Hepatocyte (in vitro differentiated cells): ENCODE results near the gene NR2E1. TPM values are rescaled to one million over a fixed set of nuclear protein-coding genes. Genes with fewer than 3 reads are reported as not detected.
A peak's percentile ranks its signal among the peaks of the same experiment; 100 is the strongest.

Source experiments
- DNase-seq: peaks from one replicate; pipeline ENCODE4 v3.0.0-alpha.2; 2016; ENCODE audit warnings: low spot score
- H2AFZ ChIP-seq: fragments of 200-600 bp; sonication (generic); 2 replicates; pipeline ENCODE4 v1.6.0; 2016; ENCODE audit warnings: antibody characterized with exemption, mild to moderate bottlenecking
- H3K27ac ChIP-seq: fragments of 200-600 bp; sonication (generic); 2 replicates; pipeline ENCODE4 v1.5.1; 2016; ENCODE audit warnings: mild to moderate bottlenecking
- H3K27me3 ChIP-seq: fragments of 200-600 bp; sonication (generic); 2 replicates; pipeline ENCODE4 v1.6.1; 2016
- H3K36me3 ChIP-seq: fragments of 200-600 bp; sonication (generic); replicated peaks from 2 replicates; pipeline ENCODE4 v1.5.1; 2016; ENCODE audit warnings: low read depth; ENCODE audit not compliant: insufficient read depth
- H3K4me1 ChIP-seq: fragments of 200-600 bp; sonication (generic); 2 replicates; pipeline ENCODE4 v1.5.1; 2016; ENCODE audit warnings: mild to moderate bottlenecking, moderate library complexity; ENCODE audit not compliant: insufficient read depth
- H3K4me2 ChIP-seq: fragments of 200-600 bp; sonication (generic); 2 replicates; pipeline ENCODE4 v1.6.0; 2016
- H3K4me3 ChIP-seq: fragments of 200-600 bp; sonication (generic); 2 replicates; pipeline ENCODE4 v1.5.1; 2016; ENCODE audit warnings: mild to moderate bottlenecking
- H3K79me2 ChIP-seq: fragments of 200-600 bp; sonication (generic); 2 replicates; pipeline ENCODE4 v1.6.0; 2017; ENCODE audit warnings: mild to moderate bottlenecking
- H3K9me2 ChIP-seq: fragments of 200-600 bp; sonication (generic); replicated peaks from 2 replicates; pipeline ENCODE4 v1.6.0; 2017; ENCODE audit warnings: mild to moderate bottlenecking; ENCODE audit not compliant: insufficient read depth
- H3K9me3 ChIP-seq: fragments of 200-600 bp; sonication (generic); 2 replicates; pipeline ENCODE4 v1.5.1; 2016; ENCODE audit warnings: low read depth, mild to moderate bottlenecking
- H4K20me1 ChIP-seq: fragments of 200-600 bp; sonication (generic); 2 replicates; pipeline ENCODE4 v1.6.0; 2016; ENCODE audit warnings: mild to moderate bottlenecking; ENCODE audit not compliant: insufficient read depth, poor library complexity, severe bottlenecking
- CTCF ChIP-seq: fragments of 200-600 bp; sonication (generic); IDR thresholded peaks from 2 replicates; pipeline ENCODE4 v1.5.1; 2016; ENCODE audit warnings: antibody characterized with exemption, mild to moderate bottlenecking; ENCODE audit not compliant: poor library complexity
- EZH2 ChIP-seq: fragments of 200-600 bp; sonication (generic); IDR thresholded peaks from 2 replicates; pipeline ENCODE4 v1.6.1; 2016; ENCODE audit warnings: antibody characterized with exemption, mild to moderate bottlenecking, borderline replicate concordance
- EZH2phosphoT487 ChIP-seq: fragments of 200-600 bp; sonication (generic); IDR thresholded peaks from one replicate; pipeline ENCODE4 v1.6.1; 2018; ENCODE audit warnings: antibody characterized with exemption, mild to moderate bottlenecking, low read depth, moderate library complexity; ENCODE audit not compliant: unreplicated experiment, severe bottlenecking
- WGBS: methylation state at CpG from one replicate; pipeline ENCODE4 v1.1.6; 2016; ENCODE audit warnings: low lambda C conversion rate; ENCODE audit errors: missing lambda C conversion rate; 5-methylcytosine and 5-hydroxymethylcytosine counted together
- polyA plus RNA-seq: library from polyadenylated mRNA; unstranded; fragments of >200 nt; fragmentation: Nextera tagmentation; extraction: Ambion mirVana; gene quantifications from 2 replicates; pipeline ENCODE4 v1.2.1, GENCODE V29; 2016
- total RNA-seq: library from RNA; depleted of rRNA; stranded (reverse); fragments of >200 nt; gene quantifications from 2 replicates; pipeline ENCODE4 v1.2.3, GENCODE V29; 2014

The NR2E1 gene
- total and polyA plus RNA-seq, 2 experiments from 2014 or later = not detected

GRCh38 chr6:108134213-108134970 is 31.4 kb upstream of the NR2E1 start:
- no peak overlapping the region for H3K4me3 ChIP-seq

GRCh38 chr6:108142240-108142639 is 23.6 kb upstream of the NR2E1 start:
- no peak overlapping the region for H3K4me3 ChIP-seq
- H3K27ac ChIP-seq = no peak overlapping the region
- TF ChIP-seq EZH2 = no peak
- no peak for TF ChIP-seq CTCF
- TF ChIP-seq EZH2phosphoT487 = no peak
- H4K20me1 ChIP-seq = no peaks in the 10 kb centered on the region
- peaks cover 9% of the 10 kb centered on the region for H3K27me3 ChIP-seq
- no peak for DNase-seq
- no peaks in the 10 kb centered on the region for H3K79me2 ChIP-seq
- 93% methylated on average over 1 of the region's 1 CpG for WGBS
- no peaks in the 10 kb centered on the region for H3K4me1 ChIP-seq
- H3K4me2 ChIP-seq = no peak overlapping the region
- H3K9me2 ChIP-seq = no peaks in the 10 kb centered on the region
- H3K36me3 ChIP-seq = no peaks in the 10 kb centered on the region
- H3K9me3 ChIP-seq = no peaks in the 10 kb centered on the region
- H2AFZ ChIP-seq = no peak overlapping the region

More at GRCh38 chr6:108134213-108134970, 31.4 kb upstream of the NR2E1 start:
- H3K27ac ChIP-seq = peak overlapping the region; percentile 89
- peaks cover 19% of the 10 kb centered on the region for H3K4me1 ChIP-seq
- 17% methylated on average over 18 of the region's 18 CpGs for WGBS
- peak overlapping the region; percentile 86 for H3K4me2 ChIP-seq
- no peaks in the 10 kb centered on the region for H4K20me1 ChIP-seq
- H3K9me2 ChIP-seq = no peaks in the 10 kb centered on the region
- DNase-seq = no peak
- no peaks in the 10 kb centered on the region for H3K79me2 ChIP-seq
- H3K9me3 ChIP-seq = no peaks in the 10 kb centered on the region
- H3K27me3 ChIP-seq = no peaks in the 10 kb centered on the region
- peak overlapping the region; percentile 64 for H2AFZ ChIP-seq
- no peaks in the 10 kb centered on the region for H3K36me3 ChIP-seq
- TF ChIP-seq EZH2phosphoT487 (no peak), CTCF (no peak), EZH2 (no peak)

- Histone ChIP-seq H3K79me2 (no peaks in the 10 kb centered on the region), H3K4me2 (no peak overlapping the region), H3K4me3 (no peak overlapping the region), H3K27me3 (peaks cover 38% of the 10 kb centered on the region), H3K9me3 (no peaks in the 10 kb centered on the region), H3K27ac (no peak overlapping the region), H3K36me3 (no peaks in the 10 kb centered on the region), H3K4me1 (no peaks in the 10 kb centered on the region), H4K20me1 (no peaks in the 10 kb centered on the region), H2AFZ (no peak overlapping the region), H3K9me2 (no peaks in the 10 kb centered on the region)
- no peak for DNase-seq
- TF ChIP-seq CTCF (no peak), EZH2phosphoT487 (no peak), EZH2 (no peak)
- WGBS = 86% methylated on average over 6 of the region's 6 CpGs
Measured at GRCh38 chr6:108145639-108146038, 20.2 kb upstream of the NR2E1 start.
